ENCODE results near the gene DDX1.
"Not testable (repeated sequence)": the region's sequence is repeated elsewhere in the genome, so short reads cannot be mapped to it uniquely, and the experiment has no call there.

Gene DDX1

GRCh38 chr2:15618449-15618855, 26.8 kb downstream of the DDX1 start:
- DNase-seq: no peak

DNA sequence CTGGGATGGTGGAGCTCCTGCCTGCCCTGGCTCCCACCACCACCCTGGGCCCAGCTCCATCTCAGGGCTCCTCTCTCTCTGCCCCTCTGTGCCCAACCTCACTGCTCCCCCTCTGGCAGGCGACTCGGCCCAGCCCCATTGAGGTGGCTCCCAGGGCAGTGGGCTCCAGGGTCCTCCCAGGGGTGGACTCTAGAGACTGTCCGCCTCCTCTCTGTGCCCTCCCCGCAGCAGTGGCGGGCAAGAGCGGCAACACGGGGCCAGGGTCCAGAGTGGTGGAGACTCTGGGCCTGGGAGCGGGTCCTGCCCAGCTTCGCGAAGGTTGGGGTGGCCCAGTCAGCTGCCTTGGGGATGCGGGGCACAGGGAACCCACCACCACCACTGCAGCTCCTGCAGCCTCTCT, 27.4 kb downstream of the DDX1 start:
- DNase-seq: no peak

- DNase-seq: no peak
Measured at GRCh38 chr2:15619510-15619909, 27.8 kb downstream of the DDX1 start.

DNA sequence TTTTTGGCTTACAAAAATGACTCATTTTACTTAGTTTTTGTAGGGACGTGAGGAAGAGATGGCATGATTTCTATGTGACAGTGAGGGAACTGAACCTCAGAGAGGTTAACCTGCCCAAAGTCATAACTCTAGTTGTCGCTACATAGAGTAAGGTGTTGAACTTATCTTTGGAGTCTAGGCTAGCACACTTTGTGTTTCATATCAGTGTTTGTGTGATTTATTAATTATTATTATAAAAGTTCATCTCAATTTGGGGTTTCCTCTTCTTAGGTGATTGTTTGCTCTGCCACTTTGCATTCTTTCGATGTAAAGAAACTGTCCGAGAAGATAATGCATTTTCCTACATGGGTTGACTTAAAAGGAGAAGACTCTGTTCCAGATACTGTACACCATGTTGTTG, 28.3 kb downstream of the DDX1 start:
- no peak for DNase-seq

GRCh38 chr2:15620340-15620739, 28.7 kb downstream of the DDX1 start:
- no peak for DNase-seq

DNA sequence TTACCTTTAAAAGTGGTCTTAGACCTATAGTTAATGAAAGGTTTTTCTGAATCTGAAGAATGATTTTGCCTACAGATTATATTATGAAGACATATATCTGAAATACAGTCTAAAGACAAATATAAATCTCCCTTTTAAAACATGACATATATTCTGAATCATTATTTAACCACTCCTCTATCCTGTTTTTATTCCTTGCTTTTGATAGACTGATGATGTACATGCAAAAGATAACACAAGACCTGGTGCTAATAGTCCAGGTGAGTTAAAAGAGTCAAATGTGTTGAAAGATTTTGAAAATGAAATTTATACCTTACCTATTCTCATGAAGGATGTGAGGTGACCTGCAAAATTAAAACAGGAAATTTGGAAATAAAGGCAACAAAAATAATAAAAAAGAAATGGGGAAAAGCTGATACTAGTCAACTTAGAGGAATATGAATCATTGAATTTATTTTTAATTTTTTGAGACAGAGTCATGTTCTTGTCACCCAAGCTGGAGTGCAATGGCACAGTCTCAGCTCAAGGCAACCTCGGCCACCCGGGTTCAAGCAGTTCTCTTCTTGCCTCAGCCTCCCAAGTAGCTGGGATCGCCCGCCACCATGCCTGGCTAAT, 29.3 kb downstream of the DDX1 start:
- DNase-seq: no peak

- not testable (repeated sequence) for DNase-seq
Measured at GRCh38 chr2:15621472-15621870, 29.8 kb downstream of the DDX1 start.

GRCh38 chr2:15622214-15622613, 30.5 kb downstream of the DDX1 start:
- DNase-seq: no peak

DNA sequence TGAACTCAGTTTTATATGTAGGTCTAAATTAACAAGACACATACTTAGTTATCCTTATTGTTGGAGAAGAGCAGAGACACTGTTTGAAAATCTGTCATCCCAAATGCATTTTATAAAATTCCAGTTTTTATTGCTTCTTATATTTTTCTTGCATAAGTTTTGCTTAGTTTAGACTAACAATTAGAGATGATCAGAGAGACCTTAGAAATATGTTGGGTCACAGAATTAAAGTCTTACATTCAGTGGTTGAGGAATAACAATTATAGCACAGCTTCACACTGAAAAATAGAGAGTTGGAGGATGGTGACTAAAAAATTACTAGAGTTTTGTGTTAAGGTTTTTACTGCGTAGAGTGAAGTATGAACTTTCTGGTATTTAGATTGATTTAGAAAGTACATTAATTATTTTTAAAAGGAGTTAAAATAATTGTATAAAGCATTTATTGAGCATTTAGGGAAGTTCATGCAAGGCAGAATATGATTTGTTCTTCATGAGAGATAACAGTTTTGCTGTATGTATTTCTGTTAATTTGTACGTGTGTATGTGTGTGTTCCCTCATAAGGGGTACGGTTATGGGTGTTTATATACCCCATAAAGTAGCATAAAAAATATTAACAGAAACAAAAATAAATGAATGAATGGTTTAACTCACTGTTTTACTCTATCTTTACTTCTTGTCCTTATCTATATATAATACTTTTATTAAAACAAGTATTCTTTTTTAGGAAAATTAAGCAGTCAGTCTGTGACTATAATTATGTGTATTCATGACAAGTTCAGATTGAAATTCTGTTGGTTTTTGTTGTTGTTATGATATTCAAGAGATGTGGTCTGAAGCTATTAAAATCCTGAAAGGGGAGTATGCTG, 31.2 kb downstream of the DDX1 start:
- DNase-seq: no peak

DNA sequence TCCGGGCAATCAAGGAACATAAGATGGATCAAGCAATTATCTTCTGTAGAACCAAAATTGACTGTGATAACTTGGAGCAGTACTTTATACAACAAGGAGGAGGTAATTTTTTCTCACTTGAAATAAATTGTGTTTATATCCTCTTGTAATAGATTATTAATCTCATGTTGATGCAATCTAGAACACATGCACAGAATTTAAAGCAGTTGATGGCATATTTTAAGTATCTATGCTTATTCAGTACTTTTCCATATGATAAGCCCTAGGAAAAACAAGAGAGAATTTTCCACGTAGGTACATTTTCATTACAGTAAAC, 31.8 kb downstream of the DDX1 start:
- no peak for DNase-seq

GRCh38 chr2:15623898-15624541, 32.4 kb downstream of the DDX1 start:
- DNase-seq: no peak

- DNase-seq: no peak
Measured at GRCh38 chr2:15624903-15625302, 33.2 kb downstream of the DDX1 start.

GRCh38 chr2:15625344-15626036, 33.8 kb downstream of the DDX1 start:
- no peak for DNase-seq

DNA sequence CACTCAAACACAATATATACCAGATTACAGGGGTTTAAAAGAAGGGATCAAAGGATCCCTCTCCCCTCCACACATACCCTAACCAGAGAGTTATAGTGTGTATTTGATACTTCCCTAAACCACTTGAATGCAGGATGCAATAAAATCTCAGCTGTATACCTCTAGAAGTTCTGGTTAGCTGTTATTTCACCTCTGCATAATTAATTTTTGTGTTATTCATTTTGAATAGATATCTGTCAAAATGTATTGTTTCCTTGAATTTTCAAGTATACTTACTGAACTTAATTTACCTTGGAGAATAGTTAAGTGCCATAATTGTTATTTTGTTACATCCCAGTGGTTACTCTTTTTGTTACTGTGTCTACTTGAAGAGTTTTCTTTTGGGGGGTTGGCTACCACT, 34.5 kb downstream of the DDX1 start:
- DNase-seq: no peak

- no peak for DNase-seq
Measured at GRCh38 chr2:15626967-15627366, 35.3 kb downstream of the DDX1 start.

- DNase-seq: no peak
Measured at GRCh38 chr2:15627817-15628684, 36.4 kb downstream of the DDX1 start.

GRCh38 chr2:15628899-15629855, 37.5 kb downstream of the DDX1 start:
- DNase-seq: no peak

GRCh38 chr2:15630121-15630977, 38.7 kb downstream of the DDX1 start:
- DNase-seq: no peak

- no peak for DNase-seq
Measured at GRCh38 chr2:15630978-15631719, 39.5 kb downstream of the DDX1 start.

GRCh38 chr2:15631883-15632282, 40.2 kb downstream of the DDX1 start:
- DNase-seq: no peak
